Tibial nerve (tissue), 4 donors: ENCODE results near the gene ATP13A1. TPM values are rescaled to one million over a fixed set of nuclear protein-coding genes. Genes with fewer than 3 reads are reported as not detected.
A peak's percentile ranks its signal among the peaks of the same experiment; 100 is the strongest.
"Not testable (repeated sequence)": the region's sequence is repeated elsewhere in the genome, so short reads cannot be mapped to it uniquely, and the experiment has no call there.

ENCODE experiments used
- DNase-seq, 2 donors: peaks; one replicate each; pipeline ENCODE4 v3.0.0-alpha.2; 2019; ENCODE audit warnings: low spot score in 2 of 2
- H3K27ac ChIP-seq, 4 donors: fragments of 200-600 bp; sonication (generic) in 3 of 4; one replicate each; pipeline ENCODE4 v1.5.1; 2017 to 2019; ENCODE audit warnings: mild to moderate bottlenecking in 1 of 4
- H3K27me3 ChIP-seq, 2 donors: fragments of 200-600 bp; sonication (generic) in 1 of 2; one replicate each; pipeline versions ENCODE4 v1.5.1 to v1.6.0; 2017 to 2019
- H3K36me3 ChIP-seq, 3 donors: fragments of 200-600 bp; sonication (generic); one replicate each; pipeline ENCODE4 v1.5.1; 2018 to 2019
- H3K4me1 ChIP-seq, 4 donors: fragments of 200-600 bp; sonication (generic) in 3 of 4; one replicate each; pipeline ENCODE4 v1.5.1; 2017 to 2019
- H3K4me3 ChIP-seq, 4 donors: fragments of 200-600 bp; sonication (generic) in 3 of 4; one replicate each; pipeline ENCODE4 v1.5.1; 2017 to 2019; ENCODE audit warnings: mild to moderate bottlenecking in 1 of 4, moderate library complexity in 1 of 4
- H3K9me3 ChIP-seq, 4 donors: fragments of 200-600 bp; sonication (generic) in 3 of 4; one replicate each; pipeline ENCODE4 v1.5.1; 2017 to 2019
- EP300 ChIP-seq, 2 donors: sonication (generic); formaldehyde crosslinking; IDR thresholded peaks; one replicate each; pipeline ENCODE4 v1.6.1; 2017; ENCODE audit warnings: antibody characterized with exemption in 2 of 2, mild to moderate bottlenecking in 1 of 2
- POLR2A ChIP-seq, 2 donors: fragments of 450-650 bp; IDR thresholded peaks; one replicate each; pipeline ENCODE4 v1.6.1; 2017; ENCODE audit warnings: antibody characterized with exemption in 2 of 2, mild to moderate bottlenecking in 2 of 2, moderate library complexity in 2 of 2
- WGBS, 2 donors: methylation state at CpG; one replicate each; pipeline ENCODE4 v1.1.5; 2018; 5-methylcytosine and 5-hydroxymethylcytosine counted together
- total RNA-seq, 4 donors: library from RNA; depleted of rRNA; stranded (reverse); fragments of >200 nt; gene quantifications; one replicate each; pipeline ENCODE4 v1.1.0, GENCODE V29; 2016
- TF ChIP-seq, protein P1 (sequence below), 5 experiments: fragments of 200-600 bp in 3 of 5; fragments of 450-650 bp in 2 of 5; sonication (generic) in 3 of 5; IDR thresholded peaks; one replicate each; pipeline ENCODE4 v1.5.1; 2016 to 2019; ENCODE audit warnings: antibody characterized with exemption in 5 of 5, mild to moderate bottlenecking in 3 of 5, moderate library complexity in 2 of 5

The ATP13A1 gene
- total RNA-seq, 4 donors from 2014 or later: 312 to 705 (median 344) TPM

- no peak overlapping the region for H3K4me3 ChIP-seq
- no peaks in the 10 kb centered on the region for H3K9me3 ChIP-seq
- no peak for DNase-seq
- 63 to 71% methylated on average over 10 of the region's 10 CpGs for WGBS, 2 donors
- H3K36me3 ChIP-seq: no peaks in the 10 kb centered on the region
- no peak overlapping the region for H3K27ac ChIP-seq
- H3K27me3 ChIP-seq: no peaks in the 10 kb centered on the region
- TF ChIP-seq, protein P1, sequence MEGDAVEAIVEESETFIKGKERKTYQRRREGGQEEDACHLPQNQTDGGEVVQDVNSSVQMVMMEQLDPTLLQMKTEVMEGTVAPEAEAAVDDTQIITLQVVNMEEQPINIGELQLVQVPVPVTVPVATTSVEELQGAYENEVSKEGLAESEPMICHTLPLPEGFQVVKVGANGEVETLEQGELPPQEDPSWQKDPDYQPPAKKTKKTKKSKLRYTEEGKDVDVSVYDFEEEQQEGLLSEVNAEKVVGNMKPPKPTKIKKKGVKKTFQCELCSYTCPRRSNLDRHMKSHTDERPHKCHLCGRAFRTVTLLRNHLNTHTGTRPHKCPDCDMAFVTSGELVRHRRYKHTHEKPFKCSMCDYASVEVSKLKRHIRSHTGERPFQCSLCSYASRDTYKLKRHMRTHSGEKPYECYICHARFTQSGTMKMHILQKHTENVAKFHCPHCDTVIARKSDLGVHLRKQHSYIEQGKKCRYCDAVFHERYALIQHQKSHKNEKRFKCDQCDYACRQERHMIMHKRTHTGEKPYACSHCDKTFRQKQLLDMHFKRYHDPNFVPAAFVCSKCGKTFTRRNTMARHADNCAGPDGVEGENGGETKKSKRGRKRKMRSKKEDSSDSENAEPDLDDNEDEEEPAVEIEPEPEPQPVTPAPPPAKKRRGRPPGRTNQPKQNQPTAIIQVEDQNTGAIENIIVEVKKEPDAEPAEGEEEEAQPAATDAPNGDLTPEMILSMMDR (IDR thresholded peaks at IDR 0.05): no peak
- TF ChIP-seq EP300 (IDR thresholded peaks at IDR 0.05) (no peak), POLR2A (IDR thresholded peaks at IDR 0.05) (no peak)
- H3K4me1 ChIP-seq: no peaks in the 10 kb centered on the region
Observed at GRCh38 chr19:19610376-19611202, 52.9 kb downstream of the ATP13A1 start.

DNA sequence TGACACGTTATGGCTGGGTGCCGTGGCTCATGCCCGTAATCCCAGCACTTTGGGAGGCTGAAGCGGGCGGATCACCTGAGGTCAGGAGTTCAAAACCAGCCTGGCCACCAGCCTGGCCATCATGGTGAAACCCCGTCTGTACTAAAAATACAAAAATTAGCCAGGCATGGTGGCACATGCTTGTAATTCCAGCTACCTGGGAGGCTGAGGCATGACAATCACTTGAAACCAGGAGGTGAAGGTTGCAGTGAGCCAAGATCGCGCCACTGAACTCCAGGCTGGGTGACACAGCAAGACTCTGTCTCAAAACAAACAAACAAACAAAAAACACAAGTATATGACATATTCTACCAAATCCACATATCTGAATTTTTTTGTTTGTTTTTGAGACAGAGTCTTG is 56.8 kb downstream of the ATP13A1 start:
- H3K9me3 ChIP-seq, H3K36me3 ChIP-seq, H3K4me1 ChIP-seq, H3K27me3 ChIP-seq, H3K27ac ChIP-seq, DNase-seq, H3K4me3 ChIP-seq: not testable (repeated sequence)
- WGBS, 2 donors: 94 to 95% methylated on average over 8 of the region's 8 CpGs

DNA sequence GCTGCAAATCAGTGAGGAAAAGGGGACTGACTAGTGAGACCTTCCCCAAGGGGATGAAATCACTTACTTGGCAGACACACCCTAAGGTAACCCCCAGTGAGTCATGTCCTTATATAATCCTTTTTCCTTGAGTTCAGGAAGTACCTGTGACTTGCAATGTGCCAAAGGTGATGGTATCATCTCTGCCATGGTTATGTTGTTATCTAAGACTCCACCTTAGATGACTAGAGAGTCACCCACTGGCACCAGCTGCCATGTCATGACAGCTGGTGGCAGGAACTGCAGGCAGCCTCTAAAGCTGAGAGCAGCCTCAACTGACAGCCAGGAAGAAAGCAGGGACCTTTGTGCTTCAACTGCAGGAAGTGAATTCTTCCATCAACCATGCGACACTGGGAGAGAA is 57.5 kb downstream of the ATP13A1 start:
- H3K27ac ChIP-seq: peak overlapping the region in 1 of 4 donors; percentile 47
- TF ChIP-seq EP300 (IDR thresholded peaks at IDR 0.05): no peak
- TF ChIP-seq, protein P1 (IDR thresholded peaks at IDR 0.05): no peak
- H3K27me3 ChIP-seq: no peaks in the 10 kb centered on the region
- H3K9me3 ChIP-seq: no peaks in the 10 kb centered on the region
- no peak overlapping the region for H3K4me3 ChIP-seq
- no peak for DNase-seq
- no peaks in the 10 kb centered on the region for H3K4me1 ChIP-seq
- 85 to 88% methylated on average over 1 of the region's 1 CpG for WGBS, 2 donors
- H3K36me3 ChIP-seq: no peaks in the 10 kb centered on the region

DNA sequence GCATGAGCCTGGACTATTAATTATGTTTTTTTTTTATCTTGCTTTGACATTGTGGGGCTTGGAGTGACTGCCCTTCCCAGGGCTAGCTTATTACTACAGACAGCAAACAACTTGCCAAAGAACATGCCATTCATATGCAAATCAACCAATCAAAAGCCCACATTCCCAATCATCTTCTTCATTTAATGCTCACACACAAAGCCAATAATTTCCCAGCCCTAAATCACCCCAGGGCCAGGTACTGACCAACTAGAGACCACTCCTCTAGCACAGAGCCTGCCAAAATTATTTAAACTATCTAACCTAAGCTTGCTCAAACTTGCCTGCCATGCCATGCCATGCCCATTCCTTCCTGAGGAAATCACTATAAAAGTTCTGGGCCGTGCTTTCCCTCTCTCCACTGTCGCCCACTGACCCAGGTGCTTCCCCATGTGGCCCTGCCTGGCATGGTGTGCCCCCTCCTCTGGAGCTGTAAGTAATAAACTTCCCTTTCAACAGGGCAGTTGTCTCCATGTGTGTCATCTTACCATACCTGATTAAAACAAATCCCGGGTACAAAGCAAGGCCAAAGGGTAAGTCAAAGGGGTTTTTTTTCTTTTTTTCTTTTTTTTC is 60.7 kb downstream of the ATP13A1 start:
- WGBS, 2 donors: 64 to 77% methylated on average over 3 of the region's 3 CpGs
- H3K27ac ChIP-seq: no peak overlapping the region

DNA sequence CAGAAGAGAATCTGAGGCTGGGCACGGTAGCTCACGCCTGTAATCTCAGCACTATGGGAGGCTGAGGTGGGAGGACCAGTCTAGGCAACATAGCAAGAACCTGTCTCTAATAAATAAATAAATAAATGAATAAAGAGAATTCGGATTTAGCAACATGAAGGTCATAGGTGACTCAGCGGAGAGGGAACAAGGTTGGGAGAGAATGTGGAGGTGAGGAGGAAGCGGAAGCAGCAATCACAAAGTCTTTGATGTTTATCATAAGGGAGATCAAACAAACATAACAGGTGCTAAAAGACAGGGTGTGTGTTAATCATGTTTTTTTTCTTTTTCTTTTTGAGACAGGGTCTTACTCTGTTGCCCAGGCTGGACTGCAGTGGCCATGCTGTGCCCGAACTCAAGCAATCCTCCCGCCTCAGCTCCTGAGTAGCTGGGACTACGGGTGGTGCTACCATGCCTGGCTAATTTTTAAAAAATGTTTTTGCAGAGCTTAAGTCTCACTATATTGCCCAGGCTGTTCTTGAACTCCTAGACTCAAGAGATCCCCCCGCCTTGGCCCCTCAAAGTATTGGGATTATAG is 61.3 kb downstream of the ATP13A1 start:
- Histone ChIP-seq H3K4me1 (peaks cover 0 to 4% (median 0%) of the 10 kb centered on the region in 4 donors), H3K27me3 (no peaks in the 10 kb centered on the region), H3K9me3 (no peaks in the 10 kb centered on the region), H3K27ac (no peak overlapping the region), H3K4me3 (no peak overlapping the region), H3K36me3 (no peaks in the 10 kb centered on the region)
- no peak for DNase-seq
- TF ChIP-seq, protein P1 (IDR thresholded peaks at IDR 0.05): no peak
- TF ChIP-seq EP300 (IDR thresholded peaks at IDR 0.05) (no peak), POLR2A (IDR thresholded peaks at IDR 0.05) (no peak)
- WGBS, 2 donors: 83 to 86% methylated on average over 9 of the region's 9 CpGs

More for the DNA sequence above, 60.7 kb downstream of the ATP13A1 start:
- H3K27me3 ChIP-seq: no peaks in the 10 kb centered on the region
- no peaks in the 10 kb centered on the region for H3K36me3 ChIP-seq
- no peak for DNase-seq
- H3K4me1 ChIP-seq: no peaks in the 10 kb centered on the region
- TF ChIP-seq POLR2A (IDR thresholded peaks at IDR 0.05) (no peak), EP300 (IDR thresholded peaks at IDR 0.05) (no peak)
- TF ChIP-seq, protein P1 (IDR thresholded peaks at IDR 0.05): no peak
- H3K9me3 ChIP-seq: no peaks in the 10 kb centered on the region
- no peak overlapping the region for H3K4me3 ChIP-seq
